ENCODE results near the gene ARHGAP6. TPM values are rescaled to one million over a fixed set of nuclear protein-coding genes. Genes with fewer than 3 reads are reported as not detected.

Gene ARHGAP6
- total and polyA plus RNA-seq, 2 experiments from 2014 or later, result 0.26 to 0.59 TPM

- no peaks in the 10 kb centered on the region for H3K4me1 ChIP-seq (ENCODE audit: insufficient read depth)
- Mint-ChIP-seq H3K36me3 (ENCODE audit: low read depth) (no peaks in the 10 kb centered on the region), H3K4me3 (no peak overlapping the region), H3K4me1 (no peaks in the 10 kb centered on the region), H3K27me3 (ENCODE audit: insufficient read depth, low read depth, poor library complexity) (peaks cover 4% of the 10 kb centered on the region), H3K27ac (no peak overlapping the region), H3K9me3 (no peaks in the 10 kb centered on the region)
- no peak overlapping the region for H3K4me2 ChIP-seq
- H4K20me1 ChIP-seq (replicated peaks; ENCODE audit: insufficient read depth), result no peaks in the 10 kb centered on the region
- no peaks in the 10 kb centered on the region for H3K27me3 ChIP-seq (ENCODE audit: insufficient read depth)
- no peaks in the 10 kb centered on the region for H3K9me2 ChIP-seq (ENCODE audit: insufficient read depth)
- H3K4me3 ChIP-seq, result no peak overlapping the region
- no peak overlapping the region for H2AFZ ChIP-seq
- TF ChIP-seq CREB1 (CRISPR knock-in tag; IDR thresholded peaks at IDR 0.05; ENCODE audit: low read depth) (no peak), ZNF462 (CRISPR knock-in tag; IDR thresholded peaks at IDR 0.05) (no peak), STAT1 (IDR thresholded peaks at IDR 0.05; ENCODE audit: unreplicated experiment) (no peak), ZNF331 (CRISPR knock-in tag; IDR thresholded peaks at IDR 0.05; ENCODE audit: low read depth) (no peak), POLR2AphosphoS5 (IDR thresholded peaks at IDR 0.05; ENCODE audit: low read depth) (no peak), ZNF114 (CRISPR knock-in tag; IDR thresholded peaks at IDR 0.05) (no peak), JUNB (IDR thresholded peaks at IDR 0.05; ENCODE audit: unreplicated experiment) (no peak), NANOG (IDR thresholded peaks at IDR 0.05; ENCODE audit: borderline replicate concordance) (no peak), REST (IDR thresholded peaks at IDR 0.05; ENCODE audit: unreplicated experiment) (no peak), EZH2phosphoT487 (IDR thresholded peaks at IDR 0.05; ENCODE audit: unreplicated experiment) (no peak), ETS1 (IDR thresholded peaks at IDR 0.05) (no peak), EZH2 (IDR thresholded peaks at IDR 0.05; ENCODE audit: low read depth, unreplicated experiment) (no peak), CTCF (conservative IDR thresholded peaks at IDR 0.05; ENCODE audit: low read depth in 2 of 2) (no peak)
- DNase-seq (ENCODE audit: low spot score), result no peak
- no peak overlapping the region for H3K27ac ChIP-seq (ENCODE audit: low read depth)
- H3F3A ChIP-seq (replicated peaks; ENCODE audit: low read depth), result no peaks in the 10 kb centered on the region
- H3K36me3 ChIP-seq (ENCODE audit: insufficient read depth), result no peaks in the 10 kb centered on the region
- ATAC-seq, result no peak
- H3K79me2 ChIP-seq (replicated peaks; ENCODE audit: insufficient read depth), result no peaks in the 10 kb centered on the region
Measured at GRCh38 chrX:11462136-11462535, 203.6 kb downstream of the ARHGAP6 start.
